Measurements from ENCODE around the gene ZFAND5.

DNA sequence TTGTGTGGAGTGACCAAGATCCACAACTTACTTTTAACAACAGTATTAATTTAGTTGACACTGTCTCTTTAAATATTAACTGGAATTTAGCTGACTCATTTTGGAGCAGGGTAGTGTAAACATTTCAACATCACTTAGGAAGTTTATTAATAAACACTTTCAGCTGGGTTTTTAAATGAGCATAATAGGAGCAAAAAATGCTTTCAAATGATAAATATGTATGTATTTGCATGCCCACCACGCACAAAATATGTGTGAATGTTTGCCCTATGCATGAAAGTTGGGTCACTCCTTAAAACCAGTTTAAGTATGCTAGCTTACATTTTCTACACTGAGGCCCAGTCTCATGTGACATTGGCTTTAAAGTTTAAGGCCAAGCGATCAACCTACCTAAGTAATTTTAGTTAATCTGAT lies 2.9 kb downstream of the ZFAND5 start:
- no peak for TF ChIP-seq CTCF (IDR thresholded peaks at IDR 0.05)
- peak; percentile 29 to 46 for TF ChIP-seq POLR2AphosphoS5 (IDR thresholded peaks at IDR 0.05; ENCODE audit: insufficient read depth in 1 of 2, low read depth in 1 of 2)
- no peak for TF ChIP-seq POLR2A (IDR thresholded peaks at IDR 0.05)

All from vagina (tissue), 2 donors.